ENCODE measurements around the gene MED12L.
A peak's percentile ranks its signal among the peaks of the same experiment; 100 is the strongest.
"Not testable (repeated sequence)": the region's sequence is repeated elsewhere in the genome, so short reads cannot be mapped to it uniquely, and the experiment has no call there.

MED12L gene

GRCh38 chr3:151387432-151387831 is 302.0 kb downstream of the MED12L start:
- no peak for DNase-seq

- DNase-seq = no peak
Measured at GRCh38 chr3:151387842-151388241, 302.4 kb downstream of the MED12L start.

GRCh38 chr3:151391720-151392119 is 306.3 kb downstream of the MED12L start:
- no peak for DNase-seq

GRCh38 chr3:151392191-151392590 is 306.7 kb downstream of the MED12L start:
- not testable (repeated sequence) for DNase-seq

GRCh38 chr3:151393146-151393830 is 307.8 kb downstream of the MED12L start:
- DNase-seq = no peak

- DNase-seq = no peak
Measured at GRCh38 chr3:151393941-151394340, 308.5 kb downstream of the MED12L start.

- DNase-seq = no peak
Measured at GRCh38 chr3:151394611-151395010, 309.1 kb downstream of the MED12L start.

GRCh38 chr3:151395806-151396205 is 310.3 kb downstream of the MED12L start:
- DNase-seq = no peak

- no peak for DNase-seq
Measured at GRCh38 chr3:151398895-151399294, 313.4 kb downstream of the MED12L start.

GRCh38 chr3:151400341-151400740 is 314.9 kb downstream of the MED12L start:
- DNase-seq = no peak

GRCh38 chr3:151402349-151402748 is 316.9 kb downstream of the MED12L start:
- peak; percentile 73 for DNase-seq

GRCh38 chr3:151403246-151403645 is 317.8 kb downstream of the MED12L start:
- no peak for DNase-seq

- no peak for DNase-seq
Measured at GRCh38 chr3:151404316-151404715, 318.9 kb downstream of the MED12L start.

- no peak for DNase-seq
Measured at GRCh38 chr3:151407928-151408327, 322.5 kb downstream of the MED12L start.

GRCh38 chr3:151410891-151411559 is 325.6 kb downstream of the MED12L start:
- DNase-seq = no peak

- DNase-seq = no peak
Measured at GRCh38 chr3:151412989-151413388, 327.5 kb downstream of the MED12L start.

- no peak for DNase-seq
Measured at GRCh38 chr3:151415289-151415688, 329.8 kb downstream of the MED12L start.

GRCh38 chr3:151419806-151420205 is 334.3 kb downstream of the MED12L start:
- DNase-seq = no peak

- no peak for DNase-seq
Measured at GRCh38 chr3:151421938-151422337, 336.5 kb downstream of the MED12L start.

- DNase-seq = no peak
Measured at GRCh38 chr3:151423091-151423490, 337.6 kb downstream of the MED12L start.

GRCh38 chr3:151425627-151426340 is 340.3 kb downstream of the MED12L start:
- no peak for DNase-seq

GRCh38 chr3:151426341-151426657 is 340.8 kb downstream of the MED12L start:
- no peak for DNase-seq

GRCh38 chr3:151428386-151428785 is 342.9 kb downstream of the MED12L start:
- no peak for DNase-seq

- DNase-seq = no peak
Measured at GRCh38 chr3:151430821-151431484, 345.5 kb downstream of the MED12L start.
